NCI-H345 treated with DMSO at 0.1 percent for 48 hours (cell line): ENCODE results near the gene MSI2.

ENCODE experiments used
- DNase-seq: peaks from one replicate; lab custom pipeline; 2025; ENCODE audit not compliant: unreplicated experiment; lab: John Stamatoyannopoulos, UW

The MSI2 gene

DNA sequence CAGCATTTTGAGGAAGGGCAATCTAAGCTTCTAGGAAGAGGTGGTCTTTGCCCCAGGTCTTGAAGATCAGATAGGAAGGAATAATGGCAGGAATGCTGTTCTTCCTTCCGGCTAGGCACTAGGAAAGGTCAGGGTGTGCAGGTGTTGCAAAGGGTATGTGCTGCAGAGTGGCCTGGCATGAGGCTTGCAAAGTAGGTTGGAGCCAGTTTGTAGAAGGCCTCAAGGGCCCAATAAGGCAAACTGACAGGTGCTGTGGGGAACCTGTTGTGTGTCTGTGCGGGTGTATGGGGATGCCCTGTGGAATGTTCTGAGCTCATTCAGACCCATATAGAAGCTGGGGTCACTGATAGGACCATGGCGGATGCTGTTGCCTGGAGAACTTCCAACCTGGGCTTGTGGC, 12.7 kb downstream of the MSI2 start:
- DNase-seq = no peak

DNA sequence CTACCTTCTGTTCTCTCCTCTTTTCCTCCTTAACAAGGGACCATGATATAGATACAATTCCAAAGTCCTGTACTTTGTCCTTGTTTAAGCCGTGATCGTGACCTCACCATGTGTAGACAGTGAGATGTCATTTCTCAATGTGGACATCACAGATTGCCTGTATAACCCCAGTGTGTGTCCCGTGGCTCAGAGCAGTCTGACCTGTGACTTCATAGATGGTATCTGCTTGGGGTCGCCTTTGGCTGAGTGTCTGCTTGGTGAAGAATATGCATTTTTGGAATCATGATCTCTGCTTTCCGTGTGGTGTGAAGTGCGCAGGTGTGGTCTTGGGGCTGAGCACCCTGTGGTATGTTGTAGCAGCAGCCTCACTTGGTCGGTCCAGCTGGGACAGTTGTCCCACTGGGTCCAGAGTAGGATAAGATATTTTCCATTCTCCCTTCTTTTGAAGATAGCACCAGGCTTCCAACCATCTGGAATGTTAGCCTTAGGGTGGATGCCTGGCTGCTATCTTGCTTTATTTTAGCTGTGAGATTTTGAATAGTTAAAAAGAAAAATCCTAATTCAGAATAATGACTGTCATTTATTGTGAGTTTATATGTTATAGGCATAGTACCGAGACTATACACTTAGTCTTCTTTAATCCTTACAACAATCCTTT, 13.4 kb downstream of the MSI2 start:
- DNase-seq = no peak

DNA sequence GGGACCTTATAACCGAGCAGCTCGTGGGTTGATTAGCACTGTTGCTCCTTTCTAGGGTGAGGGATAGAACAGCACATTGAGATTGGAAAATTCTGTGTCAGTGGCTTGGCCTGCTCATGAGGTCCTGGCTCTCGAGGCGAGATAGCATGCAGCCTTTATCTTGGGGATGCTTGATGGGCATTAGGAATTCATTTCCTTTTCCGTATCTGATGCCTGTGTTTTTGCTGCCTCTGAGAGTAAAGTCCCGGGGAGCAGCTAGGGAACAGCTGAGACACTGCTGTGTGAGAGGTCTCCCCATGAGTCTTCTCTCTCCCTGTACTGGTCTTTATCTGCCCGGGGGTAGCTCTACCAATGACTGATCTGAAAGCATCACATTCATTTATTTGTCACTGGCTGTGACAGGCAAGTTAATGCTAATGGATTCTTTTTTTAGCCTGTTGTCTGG, 14.5 kb downstream of the MSI2 start:
- no peak for DNase-seq

DNA sequence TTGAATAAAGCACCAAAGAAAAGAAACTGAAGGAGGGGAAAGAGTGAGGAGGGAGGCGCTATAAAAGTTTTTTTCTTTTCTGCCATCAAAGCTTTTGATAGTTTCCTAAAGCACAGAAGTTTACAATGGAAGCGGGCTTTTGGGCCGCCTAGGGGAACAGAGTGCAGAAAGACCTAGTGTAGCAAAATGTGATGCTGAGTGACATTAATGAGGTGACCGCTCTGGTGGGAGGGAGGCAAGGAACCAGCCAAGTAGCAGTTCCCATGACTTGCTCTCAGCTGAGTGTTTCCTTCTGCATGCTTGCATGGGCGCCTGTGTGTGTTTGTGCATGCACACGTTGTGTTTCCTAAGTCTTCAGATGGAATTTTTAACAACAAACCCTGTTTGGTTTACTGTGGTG, 15.5 kb downstream of the MSI2 start:
- no peak for DNase-seq

DNA sequence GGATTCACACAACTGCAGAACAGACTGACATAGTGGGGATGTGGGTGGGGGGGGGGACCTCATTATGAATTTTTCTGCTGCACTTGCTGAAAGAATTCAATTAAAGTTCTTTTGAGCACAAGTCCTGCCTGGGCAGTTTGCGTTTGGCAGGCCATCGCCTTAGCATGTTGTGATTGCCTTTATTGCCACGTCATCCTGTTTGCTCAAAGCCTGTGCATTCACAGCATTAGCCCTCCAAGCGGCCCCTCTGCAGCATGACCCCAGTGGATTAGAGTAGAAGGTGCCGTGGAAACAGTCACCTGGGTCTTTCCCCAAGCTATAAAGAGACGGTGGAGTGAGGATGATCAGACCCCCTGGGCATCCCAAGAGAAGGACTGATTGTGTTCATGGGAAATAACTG, 17.2 kb downstream of the MSI2 start:
- no peak for DNase-seq

DNA sequence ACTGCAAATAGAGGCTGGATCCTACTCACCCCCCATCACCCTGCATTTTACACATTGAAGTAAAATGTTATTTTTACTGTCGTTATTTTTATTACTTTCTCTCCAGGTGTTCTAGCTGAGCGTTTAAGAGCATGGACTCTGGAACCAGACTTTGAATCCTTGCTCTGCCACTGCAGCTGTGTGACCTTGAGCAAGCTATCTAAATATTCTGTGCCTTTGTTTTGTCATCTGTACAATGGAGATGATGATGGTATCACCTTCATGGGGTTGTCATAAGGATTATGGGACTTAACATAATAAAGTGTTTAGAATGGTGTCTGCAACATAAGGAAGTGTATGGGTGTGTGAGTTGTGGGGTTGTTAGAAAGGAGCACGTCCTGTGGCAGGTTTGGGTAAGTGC, 17.8 kb downstream of the MSI2 start:
- DNase-seq = no peak

DNA sequence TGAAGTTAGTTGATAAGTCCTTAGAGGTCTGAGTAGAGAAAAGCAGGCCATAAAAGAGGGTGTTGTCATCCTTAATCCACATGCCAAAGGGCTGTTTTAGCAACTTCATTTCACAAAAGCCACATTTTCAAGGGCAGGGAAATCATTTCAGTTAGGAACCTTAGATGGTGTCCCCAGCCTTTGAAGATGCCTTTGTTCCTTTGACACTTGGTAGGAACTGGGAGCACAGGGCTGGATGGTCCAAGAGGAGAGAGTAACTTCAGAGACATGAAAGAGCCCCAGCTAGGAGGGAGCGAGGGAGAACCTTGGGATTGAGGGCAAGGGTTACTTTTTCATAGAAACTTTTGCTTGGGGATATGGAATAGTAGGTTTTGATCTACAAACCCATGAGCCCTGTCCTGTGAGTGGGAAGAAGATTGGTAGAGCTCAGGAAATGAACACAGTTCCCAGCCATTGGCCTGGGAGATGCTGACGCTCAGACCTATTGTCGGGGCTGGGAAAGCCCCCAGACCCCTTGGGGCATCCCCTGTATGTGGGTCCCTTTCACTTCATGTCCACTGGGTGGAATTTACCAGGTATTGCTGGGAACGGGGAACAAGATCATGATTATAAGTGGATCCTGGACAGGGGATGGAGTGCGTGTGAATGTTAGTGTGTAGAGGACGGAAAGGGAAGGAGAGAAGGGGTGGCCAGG, 18.9 kb downstream of the MSI2 start:
- no peak for DNase-seq

DNA sequence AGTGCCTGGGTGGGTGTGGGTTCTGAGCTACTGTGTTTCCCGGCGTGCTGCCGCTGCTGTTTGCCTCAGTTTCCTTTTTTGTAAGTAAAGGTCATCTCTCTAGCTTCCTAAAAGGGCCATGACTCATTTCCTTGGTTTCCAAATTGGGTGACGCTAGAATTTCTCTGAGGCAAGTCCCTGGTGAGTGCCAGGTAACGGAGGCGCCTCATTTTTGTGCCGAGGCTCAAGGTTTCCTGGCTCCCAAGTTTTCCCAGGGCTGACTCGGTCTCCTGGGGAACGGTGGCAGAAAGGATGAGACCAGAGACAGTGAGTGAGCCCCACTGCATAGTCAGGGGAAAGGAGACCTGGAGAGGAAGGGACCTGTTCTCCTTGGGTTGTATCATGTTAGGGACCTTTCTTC, 20.3 kb downstream of the MSI2 start:
- DNase-seq = no peak

DNA sequence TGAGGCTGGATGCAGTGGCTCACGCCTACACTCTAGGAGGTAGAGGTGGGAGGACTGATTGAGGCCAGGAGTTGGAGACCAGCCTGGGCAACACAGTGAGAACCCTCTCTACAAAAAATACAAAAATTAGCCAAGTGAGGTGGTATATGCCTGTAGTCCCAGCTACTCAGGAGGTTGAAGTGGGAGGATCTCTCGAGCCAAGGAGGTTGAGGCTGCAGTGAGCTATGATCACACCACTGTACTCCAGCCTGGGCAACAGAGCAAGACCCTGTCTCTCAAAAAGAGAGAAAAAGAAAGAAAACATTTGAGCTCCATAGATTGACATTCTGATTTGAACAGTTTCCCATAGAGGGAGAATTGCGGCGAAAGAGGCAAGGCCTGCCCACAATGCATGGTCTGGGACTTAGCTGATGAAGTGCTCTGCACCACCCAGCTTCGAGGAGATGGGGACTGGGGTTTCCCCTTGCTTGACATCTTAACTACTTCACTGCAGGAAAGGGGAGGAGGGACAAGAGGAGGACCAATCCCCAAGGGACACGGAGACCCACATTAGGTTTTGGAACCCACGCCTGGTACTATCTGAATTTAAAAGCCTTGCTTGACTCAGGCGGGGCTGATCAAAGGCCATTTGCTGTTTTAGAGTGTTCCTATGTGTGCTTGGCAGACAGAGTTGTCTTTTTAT, 21.7 kb downstream of the MSI2 start:
- no peak for DNase-seq

DNA sequence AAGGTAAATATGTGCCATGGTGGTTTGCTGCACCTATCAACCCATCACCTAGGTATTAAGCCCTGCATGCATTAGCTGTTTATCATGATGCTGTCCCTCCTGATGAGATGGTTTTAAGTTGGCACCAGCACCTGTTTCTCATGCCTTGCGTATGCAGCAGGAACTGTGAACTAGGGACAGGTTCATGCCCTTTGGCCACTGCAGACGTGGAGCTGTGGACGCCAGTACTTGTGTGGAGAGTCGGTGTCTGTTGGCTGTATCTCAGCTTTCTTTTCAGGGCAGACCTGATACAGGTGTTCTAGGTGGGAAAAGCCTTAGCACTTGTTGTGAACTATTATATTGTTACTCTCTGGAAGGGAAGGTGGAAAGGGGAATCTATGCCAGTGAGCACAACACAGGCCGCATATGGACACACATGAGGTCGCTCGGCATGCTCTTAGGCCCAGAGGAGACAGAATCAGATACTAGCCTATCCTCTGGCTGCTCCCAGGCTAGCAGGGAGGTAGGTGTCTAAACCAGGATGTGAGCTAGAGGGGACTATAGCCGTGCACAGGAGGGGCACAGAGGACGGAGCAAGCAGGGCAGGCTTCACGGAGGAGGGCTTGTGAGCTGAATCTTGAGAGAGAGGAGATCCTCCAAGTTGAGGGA, 22.5 kb downstream of the MSI2 start:
- DNase-seq = no peak

DNA sequence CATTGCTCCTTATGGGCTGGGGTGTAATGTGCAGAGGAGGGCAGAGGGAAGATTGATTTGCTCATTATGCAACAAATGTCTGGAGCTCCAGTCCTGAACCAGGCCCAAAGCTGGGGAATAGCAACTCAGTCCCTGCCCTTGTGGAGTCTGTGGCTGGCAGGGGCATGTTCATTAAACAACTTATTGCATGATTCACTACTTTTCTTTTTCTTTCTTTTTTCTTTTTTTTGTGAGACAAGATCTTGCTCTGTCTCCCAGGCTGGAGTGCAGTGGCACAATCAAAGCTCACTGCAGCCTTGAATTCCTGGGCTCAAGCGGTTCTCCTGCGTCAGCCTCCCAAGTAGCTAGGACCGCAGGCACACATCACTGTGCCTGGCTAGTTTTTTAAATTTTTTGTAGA, 23.1 kb downstream of the MSI2 start:
- DNase-seq = no peak

DNA sequence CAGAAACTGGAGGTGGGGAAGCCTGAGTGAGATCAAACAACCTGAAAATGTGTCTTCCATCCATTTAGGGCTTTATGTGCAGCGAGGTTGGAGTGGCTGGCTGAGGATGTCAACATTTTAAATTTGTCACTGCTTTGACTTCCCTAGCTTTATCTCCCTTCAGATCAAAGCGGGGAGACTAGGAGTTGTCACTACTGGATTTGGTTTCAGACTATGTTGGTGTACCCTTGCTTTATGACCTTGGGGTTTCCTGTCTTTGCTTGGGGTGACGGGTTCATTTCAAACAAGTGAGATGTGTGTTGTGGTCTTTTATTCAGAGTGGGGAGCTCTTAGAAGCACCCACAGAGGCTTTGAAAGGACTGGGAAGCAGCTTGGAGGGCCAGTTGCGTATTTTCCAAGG, 25.6 kb downstream of the MSI2 start:
- DNase-seq = no peak

DNA sequence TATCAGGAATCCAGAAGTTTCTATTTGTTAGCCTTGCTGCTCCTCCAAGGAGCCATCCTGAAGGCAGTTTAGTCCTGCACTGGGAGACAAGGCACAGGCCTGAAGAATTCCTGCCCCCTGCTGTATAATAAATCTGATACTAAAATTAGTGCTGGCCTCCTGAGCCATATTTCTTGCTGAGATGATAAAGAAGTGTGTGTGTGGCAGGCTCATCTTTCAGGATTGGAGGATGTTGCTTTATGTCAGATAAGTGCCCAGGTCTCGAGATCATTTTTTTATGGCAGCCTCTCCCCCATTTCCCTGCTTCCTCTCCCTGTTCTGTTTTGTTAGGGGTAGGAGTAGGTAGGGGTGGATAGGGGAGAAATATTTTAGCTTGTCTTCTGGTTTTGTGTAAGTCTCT, 26.0 kb downstream of the MSI2 start:
- DNase-seq = no peak

DNA sequence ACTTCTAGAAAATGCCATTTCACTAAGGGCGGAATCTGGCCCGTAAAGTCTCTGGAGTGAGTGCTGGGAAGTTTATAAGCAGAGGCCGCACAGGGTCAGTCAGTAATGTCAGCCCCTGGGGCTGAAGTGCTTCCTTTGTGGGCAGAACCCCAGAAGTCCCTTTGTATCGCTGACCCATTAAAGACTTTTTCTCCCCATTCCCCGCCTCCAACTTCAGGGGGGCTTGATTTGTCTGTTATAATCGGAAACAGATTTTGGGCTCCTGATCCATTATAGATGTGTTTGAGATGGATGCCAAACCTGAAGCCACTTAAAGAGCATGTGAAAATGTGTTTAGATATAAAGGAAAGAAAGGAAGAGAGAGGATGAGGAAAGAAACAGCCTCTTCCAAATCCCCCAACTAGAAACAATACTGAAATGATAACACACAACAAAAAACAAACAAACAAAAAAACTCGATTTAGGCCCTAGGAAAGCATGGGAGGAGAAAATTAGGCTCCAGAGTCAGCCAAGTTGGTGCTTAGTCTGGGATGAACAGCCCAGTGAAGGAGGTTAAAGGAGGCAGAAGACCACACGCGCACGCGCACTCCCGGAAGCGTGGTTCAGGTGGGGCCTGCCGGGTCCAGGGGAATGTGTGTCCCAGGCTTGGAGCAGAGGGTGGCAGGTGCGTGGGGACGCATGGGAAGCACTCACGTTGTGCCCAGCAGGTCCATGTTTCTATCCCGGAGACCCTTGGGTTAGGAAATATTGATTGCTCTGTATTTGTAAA, 27.1 kb downstream of the MSI2 start:
- no peak for DNase-seq

DNA sequence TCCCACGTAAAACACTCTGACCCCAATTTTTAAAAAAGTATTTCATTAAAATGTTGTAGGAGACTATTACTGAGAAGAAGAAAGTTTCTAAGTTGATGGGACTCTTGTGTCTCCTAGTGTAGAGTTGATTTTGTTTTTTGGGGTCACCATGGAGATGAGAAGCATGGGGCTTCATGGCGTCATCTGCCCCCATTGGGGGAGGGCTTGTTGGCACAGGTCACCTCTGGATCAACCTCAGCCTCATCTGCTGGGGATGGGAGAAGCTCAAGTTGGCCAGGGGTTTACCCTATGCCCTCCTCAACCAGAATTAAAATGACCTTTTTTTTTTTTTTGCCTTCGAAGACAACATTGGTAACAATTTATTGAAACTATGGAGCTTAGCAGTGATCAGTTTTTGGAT, 28.3 kb downstream of the MSI2 start:
- no peak for DNase-seq

DNA sequence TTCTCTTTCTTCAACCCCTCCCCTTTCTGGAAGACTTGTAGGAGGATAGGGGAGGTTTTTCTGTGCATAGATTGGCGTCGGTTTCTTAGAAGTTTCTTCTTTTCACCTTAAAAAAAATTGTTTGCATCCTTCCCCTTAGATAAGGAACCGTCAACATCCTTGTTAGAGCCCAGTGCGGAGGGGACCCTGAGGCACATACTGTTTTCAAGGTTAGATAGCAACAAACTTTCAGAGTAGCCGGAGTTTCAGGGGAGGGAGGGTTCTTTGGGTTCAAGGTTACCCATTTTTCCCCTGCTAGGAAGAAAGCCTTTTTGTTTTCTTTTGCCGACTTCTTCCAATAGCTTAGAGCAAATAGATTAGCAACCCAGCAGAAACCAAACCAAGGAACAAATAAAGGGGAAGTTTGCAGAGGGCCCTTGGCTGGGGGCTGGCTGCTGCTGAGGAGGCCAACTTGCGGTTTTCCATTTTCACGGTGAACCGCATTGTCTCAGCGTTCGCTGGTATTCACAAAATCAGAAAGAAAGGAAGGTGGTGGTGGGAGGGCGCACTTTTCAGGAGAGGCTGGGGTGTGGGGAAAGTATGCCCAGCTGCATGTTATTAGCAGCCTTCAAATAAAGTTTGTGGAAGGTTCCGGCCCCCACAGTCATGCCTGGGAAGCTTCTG, 28.8 kb downstream of the MSI2 start:
- DNase-seq = no peak

DNA sequence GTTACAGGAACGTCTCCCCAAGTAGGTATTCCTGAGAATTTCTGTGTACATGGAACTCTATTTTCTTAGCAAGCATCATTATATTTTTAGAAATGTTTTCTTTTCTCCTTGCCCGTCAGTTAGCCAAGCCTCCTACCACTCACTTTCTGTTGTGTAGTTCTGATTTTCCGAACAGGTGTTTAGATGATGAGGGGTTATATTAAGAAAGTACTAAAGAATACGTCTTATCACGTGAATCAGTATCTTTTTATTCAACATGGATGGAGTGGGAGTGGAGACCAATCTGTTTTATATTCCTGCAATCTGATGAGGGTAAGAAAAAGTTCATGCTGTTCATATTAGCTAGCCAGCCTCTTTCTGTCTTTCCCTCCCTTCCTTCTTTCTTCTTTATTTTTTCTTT, 29.4 kb downstream of the MSI2 start:
- DNase-seq = no peak

DNA sequence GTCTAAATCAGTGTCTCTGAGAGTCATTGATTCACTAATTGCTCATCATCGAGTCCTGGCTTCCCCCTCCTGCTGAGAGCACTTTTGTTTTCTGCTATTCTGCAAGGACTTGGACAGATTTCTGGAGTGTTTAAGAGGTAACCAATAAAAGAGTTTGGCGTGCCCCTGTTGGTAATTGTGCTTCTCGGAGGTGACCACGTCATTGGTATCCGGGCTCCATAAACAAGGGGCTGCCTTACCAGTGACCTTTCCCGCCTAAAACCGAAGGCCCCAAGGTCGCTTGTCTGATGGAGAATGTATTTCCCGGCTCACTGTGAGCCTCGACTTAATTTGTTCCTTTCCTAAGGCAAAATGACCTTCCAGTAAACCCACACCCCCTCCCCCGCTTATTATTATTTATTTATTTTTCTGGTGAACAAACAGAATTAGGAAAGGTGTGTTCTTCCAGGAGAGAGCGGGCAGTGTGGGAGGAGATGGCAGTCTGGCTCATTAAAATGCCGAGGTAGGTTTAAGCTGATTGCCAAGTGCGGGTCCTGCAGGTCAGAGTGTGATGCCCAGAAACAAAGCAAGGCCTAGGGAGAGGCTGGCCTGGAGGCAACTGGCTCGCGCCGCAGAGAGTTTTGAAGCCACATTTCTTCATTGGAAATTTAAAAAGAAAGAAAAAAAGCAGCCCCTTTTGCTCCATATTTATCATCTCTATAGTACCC, 30.2 kb downstream of the MSI2 start:
- DNase-seq = no peak

DNA sequence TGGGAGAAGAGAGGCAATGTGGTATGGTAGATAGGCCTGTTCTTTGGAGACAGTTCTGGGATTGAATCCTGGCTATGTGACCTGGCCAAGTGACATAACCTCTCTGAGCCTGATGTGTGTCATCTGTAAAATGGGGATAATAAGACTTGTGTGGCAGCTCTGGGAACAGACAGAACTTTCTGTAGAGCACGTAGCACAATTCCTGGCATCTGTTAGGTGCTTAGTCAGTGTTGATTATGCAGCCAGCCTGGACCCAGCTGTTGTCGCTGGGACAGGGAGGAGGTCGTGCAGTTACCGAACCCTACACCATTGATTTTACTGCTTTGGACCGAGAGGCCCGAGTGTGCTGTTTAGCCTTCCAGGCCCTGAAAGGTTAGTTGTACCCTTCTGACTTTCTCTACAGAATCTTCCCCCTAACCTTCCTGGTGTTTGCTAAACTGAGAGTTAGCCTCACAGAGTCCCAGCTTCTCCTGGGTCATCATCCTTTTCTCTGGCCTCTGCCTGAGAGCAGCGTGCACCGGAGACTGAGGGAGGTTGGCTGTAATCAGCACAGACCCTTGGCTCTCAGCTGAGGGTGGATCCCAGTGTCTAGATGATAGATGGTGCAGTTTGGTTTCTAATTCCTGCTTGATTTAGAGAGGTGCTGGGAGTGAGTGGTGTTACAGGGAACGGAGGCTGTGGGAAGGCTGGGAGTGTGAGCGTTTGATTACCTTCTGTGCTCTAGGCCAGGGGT, 31.9 kb downstream of the MSI2 start:
- DNase-seq = no peak

DNA sequence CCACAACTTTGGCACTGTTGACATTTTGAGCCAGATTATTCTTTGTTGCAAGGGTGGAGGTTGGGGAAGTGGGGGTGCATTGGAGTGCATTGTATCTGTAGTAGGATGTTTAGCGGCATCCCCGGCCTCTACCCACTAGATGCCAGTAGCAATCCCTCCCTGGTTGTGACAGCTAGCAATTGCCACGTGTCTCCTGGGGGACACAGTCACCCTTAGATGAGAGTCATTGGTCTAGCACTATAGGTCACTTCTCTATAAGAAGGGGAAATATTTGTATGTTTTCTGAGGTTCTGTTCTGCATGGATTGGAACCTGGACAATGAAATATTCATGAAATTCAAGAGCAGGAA, 32.4 kb downstream of the MSI2 start:
- no peak for DNase-seq
